ENCODE measurements around the gene TMEM204.

TMEM204 gene

DNA sequence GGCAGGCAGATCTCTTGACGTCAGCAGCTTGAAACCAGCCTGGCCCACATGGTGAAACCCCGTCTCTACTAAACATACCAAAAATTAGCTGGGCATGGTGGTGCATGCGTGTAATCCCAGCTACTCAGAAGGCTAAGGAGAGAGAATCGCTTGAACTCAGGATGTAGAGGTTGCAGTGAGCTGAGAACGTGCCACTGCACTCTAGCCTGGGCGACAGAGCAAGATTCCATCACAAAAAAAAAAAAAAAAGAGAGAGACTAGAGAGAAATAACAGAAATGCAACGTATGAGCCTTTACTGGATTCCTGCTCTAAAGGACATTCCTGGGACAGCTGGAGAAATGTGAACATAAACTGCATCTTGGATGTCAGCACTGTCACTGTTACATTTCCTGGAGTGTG, 67.6 kb downstream of the TMEM204 start:
- FAIRE-seq = no peak

DNA sequence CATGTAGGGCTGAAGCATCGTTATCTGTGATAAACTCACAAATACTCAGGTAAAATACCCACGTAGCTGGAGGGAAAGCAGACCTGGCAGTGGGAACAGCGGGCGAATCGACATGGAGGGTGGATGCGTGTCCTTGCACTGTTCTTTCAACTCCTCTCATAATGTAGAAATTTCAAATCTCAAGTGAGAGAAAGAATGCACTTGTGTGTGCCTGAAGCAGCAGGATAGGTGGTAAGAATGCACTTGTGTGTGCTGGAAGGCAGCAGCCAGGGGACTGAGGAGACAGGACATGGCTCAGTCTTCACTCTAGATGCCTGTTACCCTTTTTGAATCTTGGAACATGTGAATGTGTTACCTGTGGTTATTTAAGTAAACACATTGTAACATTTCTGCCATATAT, 68.0 kb downstream of the TMEM204 start:
- no peak for FAIRE-seq

DNA sequence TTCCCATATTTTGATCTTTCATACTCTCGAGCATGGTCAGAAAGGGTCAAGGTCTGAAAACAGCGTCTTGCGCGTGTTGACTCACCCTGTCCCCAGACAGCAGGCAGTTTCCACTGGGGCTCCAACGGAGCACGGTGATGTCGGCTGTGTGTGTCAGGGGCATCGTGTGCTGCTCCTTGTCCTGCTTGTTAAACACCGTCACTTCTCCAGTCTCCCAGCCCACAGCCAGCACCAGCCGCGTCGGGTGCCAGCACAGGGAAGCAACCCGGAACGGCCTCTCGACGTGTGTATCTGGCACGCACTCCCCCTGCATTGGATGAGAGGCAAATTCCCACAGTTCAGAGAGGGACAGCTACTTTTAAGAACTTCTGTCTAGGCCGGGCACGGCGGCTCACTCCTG, 68.8 kb downstream of the TMEM204 start:
- no peak for FAIRE-seq

Measured in G401.6 (cell line).